Ectodermal cell (in vitro differentiated cells): Measurements from ENCODE around the gene FRYL.

Experiments
- H3K27ac ChIP-seq: 2 replicates; pipeline ENCODE4 v1.7.0; 2013; ENCODE audit warnings: mild to moderate bottlenecking, low read depth, low read length; ENCODE audit not compliant: insufficient read depth, poor library complexity, severe bottlenecking
- H3K27me3 ChIP-seq: 2 replicates; pipeline ENCODE4 v1.7.0; 2013; ENCODE audit warnings: mild to moderate bottlenecking, low read length; ENCODE audit not compliant: insufficient read depth, control insufficient read depth, poor library complexity, severe bottlenecking
- H3K36me3 ChIP-seq: one replicate; pipeline ENCODE4 v1.7.0; 2013; ENCODE audit warnings: low read length; ENCODE audit not compliant: control insufficient read depth, insufficient read depth
- H3K4me1 ChIP-seq: one replicate; pipeline ENCODE4 v1.7.0; 2013; ENCODE audit warnings: low read length; ENCODE audit not compliant: control insufficient read depth, insufficient read depth
- H3K4me3 ChIP-seq: 2 replicates; pipeline ENCODE4 v1.7.0; 2013; ENCODE audit warnings: low read depth, low read length, control low read depth; ENCODE audit not compliant: insufficient read depth
- H3K9me3 ChIP-seq: 2 replicates; pipeline ENCODE4 v1.7.0; 2013; ENCODE audit warnings: mild to moderate bottlenecking, low read length, moderate library complexity; ENCODE audit not compliant: control insufficient read depth
- WGBS, 2 experiments: methylation state at CpG; one replicate each; pipeline ENCODE4 v1.1.7; 2013; ENCODE audit warnings: missing lambda C conversion rate in 2 of 2; 5-methylcytosine and 5-hydroxymethylcytosine counted together

Gene FRYL

DNA sequence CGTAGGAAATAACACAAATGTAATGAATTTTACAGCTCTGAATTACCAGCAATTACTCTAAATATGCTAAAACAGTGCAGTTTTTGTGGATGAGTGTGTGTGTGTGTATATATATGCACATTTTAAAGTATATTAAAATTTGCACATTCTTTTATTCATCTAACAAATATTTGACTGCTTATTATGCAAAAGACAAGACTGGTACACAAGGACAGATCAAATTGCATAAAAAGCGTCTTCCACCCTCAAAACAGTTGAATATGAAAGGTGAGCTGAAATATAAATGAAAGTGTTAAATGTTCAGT is 276.1 kb downstream of the FRYL start:
- H3K27me3 ChIP-seq: no peaks in the 10 kb centered on the region
- H3K4me3 ChIP-seq: no peak overlapping the region
- 88 to 96% methylated on average over 1 to 2 of the region's 2 CpGs for WGBS, 2 experiments
- H3K9me3 ChIP-seq: no peaks in the 10 kb centered on the region
- H3K4me1 ChIP-seq: no peaks in the 10 kb centered on the region
- no peak overlapping the region for H3K27ac ChIP-seq
- peaks cover 11% of the 10 kb centered on the region for H3K36me3 ChIP-seq

GRCh38 chr4:48503233-48504025 is 276.6 kb downstream of the FRYL start:
- Histone ChIP-seq H3K4me1 (no peaks in the 10 kb centered on the region), H3K4me3 (no peak overlapping the region), H3K27ac (no peak overlapping the region), H3K9me3 (no peaks in the 10 kb centered on the region), H3K36me3 (peaks cover 8% of the 10 kb centered on the region), H3K27me3 (no peaks in the 10 kb centered on the region)
- WGBS, 2 experiments: 67 to 71% methylated on average over 3 to 4 of the region's 4 CpGs

GRCh38 chr4:48499551-48500066 is 280.5 kb downstream of the FRYL start:
- 84 to 88% methylated on average over 3 of the region's 3 CpGs for WGBS, 2 experiments

DNA sequence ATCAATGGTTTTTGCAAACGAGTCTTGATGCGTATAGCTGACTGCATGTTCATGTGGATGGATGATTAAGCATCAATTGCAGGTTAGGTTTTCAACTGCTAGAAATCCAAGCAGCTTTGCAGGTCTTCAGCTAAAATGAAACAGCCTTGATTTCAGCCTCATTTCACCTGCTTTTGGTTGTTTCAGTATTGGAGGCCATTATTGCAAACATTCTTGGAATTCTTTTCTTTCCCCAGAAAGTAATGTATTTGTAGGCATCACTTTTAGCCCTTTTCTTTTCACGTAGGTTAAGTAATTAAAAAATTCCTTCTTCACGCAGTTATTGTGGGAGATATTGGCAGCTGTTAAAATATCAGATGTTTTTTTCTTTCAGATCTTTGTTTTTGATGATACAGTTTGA is 281.2 kb downstream of the FRYL start:
- no peak overlapping the region for H3K27ac ChIP-seq
- H3K27me3 ChIP-seq: no peaks in the 10 kb centered on the region
- H3K36me3 ChIP-seq: peaks cover 6% of the 10 kb centered on the region
- no peaks in the 10 kb centered on the region for H3K9me3 ChIP-seq
- H3K4me1 ChIP-seq: no peaks in the 10 kb centered on the region
- WGBS, 2 experiments: 92 to 94% methylated on average over 4 of the region's 4 CpGs
- H3K4me3 ChIP-seq: no peak overlapping the region

More at GRCh38 chr4:48499551-48500066, 280.5 kb downstream of the FRYL start:
- H3K27me3 ChIP-seq: no peaks in the 10 kb centered on the region
- H3K27ac ChIP-seq: no peak overlapping the region
- no peaks in the 10 kb centered on the region for H3K9me3 ChIP-seq
- no peaks in the 10 kb centered on the region for H3K4me1 ChIP-seq
- peaks cover 6% of the 10 kb centered on the region for H3K36me3 ChIP-seq
- no peak overlapping the region for H3K4me3 ChIP-seq

GRCh38 chr4:48495941-48496340 is 284.1 kb downstream of the FRYL start:
- H3K4me1 ChIP-seq: no peaks in the 10 kb centered on the region
- 97 to 99% methylated on average over 2 of the region's 2 CpGs for WGBS, 2 experiments
- no peak overlapping the region for H3K4me3 ChIP-seq
- H3K9me3 ChIP-seq: no peaks in the 10 kb centered on the region
- H3K27me3 ChIP-seq: peaks cover 19% of the 10 kb centered on the region
- no peak overlapping the region for H3K27ac ChIP-seq
- H3K36me3 ChIP-seq: peaks cover 4% of the 10 kb centered on the region

DNA sequence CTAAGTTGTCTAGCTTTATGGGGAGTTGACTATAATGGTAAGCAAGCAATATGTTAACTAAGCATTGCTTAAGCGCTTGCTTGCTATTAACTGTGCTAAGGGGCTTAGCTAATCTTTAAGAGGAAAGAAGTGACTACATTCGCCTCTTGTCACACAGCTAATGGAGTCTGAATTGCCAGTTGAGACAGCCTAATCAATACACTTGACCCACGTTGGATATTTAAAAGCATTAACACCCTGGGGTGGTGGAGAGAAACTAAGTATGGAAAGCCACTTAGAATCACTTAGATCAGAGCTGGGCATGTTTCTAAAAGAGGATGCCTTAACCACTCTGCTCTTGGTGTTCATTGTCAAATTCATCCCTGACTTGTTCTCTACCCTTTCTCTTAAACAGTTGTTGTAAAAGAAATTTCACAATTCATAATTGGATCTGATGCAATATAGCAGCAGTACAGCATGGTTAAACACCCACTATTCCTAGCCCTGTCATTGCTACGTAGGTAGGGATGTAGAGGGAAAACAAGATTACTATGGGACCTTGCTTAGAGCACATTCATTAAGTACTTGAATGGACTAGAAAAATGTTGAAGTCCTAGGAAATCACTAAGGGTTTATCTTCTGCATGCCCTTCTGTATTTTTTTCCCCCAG is 286.5 kb downstream of the FRYL start:
- Histone ChIP-seq H3K4me3 (no peak overlapping the region), H3K36me3 (no peaks in the 10 kb centered on the region), H3K9me3 (no peaks in the 10 kb centered on the region), H3K4me1 (peaks cover 4% of the 10 kb centered on the region), H3K27ac (no peak overlapping the region), H3K27me3 (peaks cover 43% of the 10 kb centered on the region)
- WGBS, 2 experiments: 89 to 90% methylated on average over 3 to 4 of the region's 4 CpGs

DNA sequence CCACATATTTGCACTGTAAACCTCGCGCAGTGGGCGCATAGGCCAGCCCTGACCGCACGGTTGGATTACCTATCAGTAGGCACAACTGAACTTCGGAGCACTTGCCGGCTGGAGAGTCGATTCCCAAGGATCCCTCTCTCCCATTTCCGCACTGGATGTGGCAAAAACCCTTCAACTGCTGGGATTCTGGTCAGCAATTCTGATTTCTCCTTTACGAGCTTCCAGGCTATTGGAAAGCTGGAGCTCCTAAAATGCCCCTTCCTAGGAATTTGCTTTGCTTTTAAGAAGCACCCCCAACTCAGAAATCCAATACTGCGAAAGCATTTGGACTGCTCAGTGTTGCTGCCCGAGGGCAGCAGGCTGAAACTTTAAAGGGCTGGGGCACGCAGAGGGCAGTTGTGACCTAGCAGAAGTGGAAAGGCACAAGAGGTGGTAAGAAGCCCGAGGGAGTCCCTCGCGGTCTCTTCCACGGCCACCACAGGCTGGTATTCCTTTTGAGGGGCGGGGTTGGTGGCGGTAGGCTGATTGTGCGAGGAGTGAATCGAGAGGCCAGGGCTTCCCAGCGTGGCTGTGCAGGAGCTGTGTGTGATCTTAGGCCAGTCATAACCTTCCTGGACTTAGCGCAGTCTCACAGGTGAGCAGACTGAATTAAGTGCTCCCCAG is 288.4 kb downstream of the FRYL start:
- no peak overlapping the region for H3K27ac ChIP-seq

GRCh38 chr4:48490680-48491513 is 289.2 kb downstream of the FRYL start:
- H3K36me3 ChIP-seq: no peaks in the 10 kb centered on the region
- peaks cover 48% of the 10 kb centered on the region for H3K27me3 ChIP-seq
- H3K9me3 ChIP-seq: no peaks in the 10 kb centered on the region

More for the DNA sequence above, 288.4 kb downstream of the FRYL start:
- peaks cover 48% of the 10 kb centered on the region for H3K27me3 ChIP-seq
- no peaks in the 10 kb centered on the region for H3K9me3 ChIP-seq
- H3K4me3 ChIP-seq: no peak overlapping the region
- H3K36me3 ChIP-seq: no peaks in the 10 kb centered on the region
- WGBS, 2 experiments: 85 to 86% methylated on average over 23 of the region's 23 CpGs
- H3K4me1 ChIP-seq: peaks cover 4% of the 10 kb centered on the region

GRCh38 chr4:48490012-48490679 is 289.9 kb downstream of the FRYL start, which contains the start of gene ZAR1:
Gene ZAR1, plus strand, starts transcription at chr4:48490252. Its CDS starts 40 bp downstream, at chr4:48490292.
- peaks cover 49% of the 10 kb centered on the region for H3K27me3 ChIP-seq
- H3K4me3 ChIP-seq: peak within 1 kb of the TSS; percentile 31
- WGBS, 2 experiments: 4% methylated on average over 80 of the region's 80 CpGs
- H3K9me3 ChIP-seq: no peaks in the 10 kb centered on the region
- H3K27ac ChIP-seq: no peak within 1 kb of the TSS
- H3K4me1 ChIP-seq: peaks cover 4% of the 10 kb centered on the region
- no peaks in the 10 kb centered on the region for H3K36me3 ChIP-seq

More at GRCh38 chr4:48490680-48491513, 289.2 kb downstream of the FRYL start:
- 54 to 61% methylated on average over 104 of the region's 104 CpGs for WGBS, 2 experiments
- Histone ChIP-seq H3K27ac (no peak overlapping the region), H3K4me1 (peaks cover 4% of the 10 kb centered on the region), H3K4me3 (no peak overlapping the region)
